Measurements from ENCODE around the gene LRRN2. TPM values are rescaled to one million over a fixed set of nuclear protein-coding genes. Genes with fewer than 3 reads are reported as not detected.

LRRN2 gene
- total and polyA plus RNA-seq, 9 of the 15 experiments (the other 6 are each of a cell fraction or from before 2014, with no cell fraction given) = 0.05 TPM; not detected in 8

DNA sequence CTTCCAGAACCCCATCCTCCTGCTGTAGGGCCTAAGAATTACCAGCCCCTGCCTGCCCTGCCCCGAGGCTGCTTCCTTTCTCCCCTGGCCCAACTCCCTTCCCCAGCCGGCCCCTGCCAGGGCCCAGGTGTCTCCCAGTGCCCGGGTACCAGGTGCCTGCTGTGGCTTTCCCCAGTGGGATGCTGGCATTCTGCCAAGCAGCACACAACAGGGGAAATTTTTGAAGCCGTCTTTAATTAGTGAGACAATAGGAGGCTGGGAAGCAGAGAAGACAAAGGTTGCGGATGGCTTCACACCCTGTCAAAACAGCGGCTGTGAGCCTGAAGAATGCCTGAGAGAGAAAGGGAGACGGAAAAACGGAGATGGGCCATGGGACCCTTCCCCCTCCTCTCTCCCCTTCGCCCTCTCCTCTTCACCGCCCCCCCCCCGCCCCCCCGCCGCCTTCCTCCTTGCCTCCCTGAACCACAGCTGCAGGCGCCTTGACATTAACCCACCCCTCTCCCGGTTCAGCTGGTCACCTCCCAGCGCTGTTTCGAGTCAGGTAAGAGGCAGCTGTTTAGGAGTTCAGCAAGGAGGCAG, 33.6 kb downstream of the LRRN2 start:
- Histone ChIP-seq H2AFZ (ENCODE audit: low read depth, low read length) (no peak overlapping the region), H3K9me3 (replicated peaks; ENCODE audit: control insufficient read depth, insufficient read depth, low read depth, low read length) (no peaks in the 10 kb centered on the region), H3K9me1 (ENCODE audit: control insufficient read depth, insufficient read depth, low read length) (peaks cover 5% of the 10 kb centered on the region), H3K27me3 (ENCODE audit: control insufficient read depth in 2 of 2, insufficient read depth in 2 of 2, low read length in 2 of 2) (peaks cover 13 to 46% of the 10 kb centered on the region in 2 experiments; a peak in 4 of 5 replicates), H3K4me3 (no peak overlapping the region), H3K36me3 (ENCODE audit: control insufficient read depth, insufficient read depth, low read length) (no peaks in the 10 kb centered on the region), H3K79me2 (ENCODE audit: control insufficient read depth, insufficient read depth, low read length) (no peaks in the 10 kb centered on the region), H4K20me1 (replicated peaks; ENCODE audit: control insufficient read depth, insufficient read depth, low read length) (0 out of 2 replicates have a peak, but pooled peaks cover 2% of the 10 kb centered on the region), H3K9ac (ENCODE audit: insufficient read depth in 1 of 2, low read depth in 2 of 2, low read length in 2 of 2) (no peak overlapping the region), H3K4me2 (ENCODE audit: insufficient read depth, low read length) (no peak overlapping the region), H3K4me1 (replicated peaks in 1 of 2; ENCODE audit: control insufficient read depth in 2 of 2, insufficient read depth in 2 of 2, low read length in 2 of 2) (peaks cover 3 to 5% of the 10 kb centered on the region in 2 experiments; a peak in 3 of 5 replicates), H3K27ac (ENCODE audit: extremely low read depth, low read depth, low read length) (no peak overlapping the region)
- TF ChIP-seq NFIX (CRISPR knock-in tag; IDR thresholded peaks at IDR 0.05; ENCODE audit: low read depth) = peak; percentile 66
- no peak for TF ChIP-seq RBM22 (IDR thresholded peaks at IDR 0.05; ENCODE audit: low read depth, low read length, poor library complexity, severe bottlenecking)
- TF ChIP-seq NFIC (IDR thresholded peaks at IDR 0.05) = peak; percentile 85
- no peak for TF ChIP-seq COPS2 (conservative IDR thresholded peaks at IDR 0.05)
- in situ Hi-C loops (cut with MboI) = no loop called here
- intact Hi-C loops (cut with micrococcal nuclease) = no loop called here
- WGBS (ENCODE audit: insufficient coverage, low coverage, missing lambda C conversion rate) = 11% methylated on average over 10 of the region's 17 CpGs
- FAIRE-seq (no peak), DNase-seq (ENCODE audit: extremely low read depth in 1 of 4, low spot score in 3 of 4) (no peak), ATAC-seq (no peak)
- POLR2A ChIA-PET = interaction anchor here (0.6 to 3.0 kb wide), 10 partner anchors 8 to 213 kb away, joined by 3 to 10 read pairs (median 4); no protein-coding TSS in a partner anchor
- CTCF ChIA-PET (ENCODE audit: low intra/inter-chr PET ratio) = interaction anchor here (0.7 kb wide), 1 partner anchor 19 kb away, joined by 3 read pairs; no protein-coding TSS in a partner anchor
- no TSS peak for BruUV-seq (replicated peaks)

Data from K562 (cell line).